Tracheal epithelial cell (primary cell): ENCODE results near the gene NOX5. TPM values are rescaled to one million over a fixed set of nuclear protein-coding genes. Genes with fewer than 3 reads are reported as not detected.

Source experiments
- total RNA-seq: library from RNA; depleted of rRNA; stranded (reverse); fragments of >200 nt; gene quantifications from 2 replicates; pipeline ENCODE4 v1.2.1, GENCODE V29; 2014

NOX5 gene, protein sequence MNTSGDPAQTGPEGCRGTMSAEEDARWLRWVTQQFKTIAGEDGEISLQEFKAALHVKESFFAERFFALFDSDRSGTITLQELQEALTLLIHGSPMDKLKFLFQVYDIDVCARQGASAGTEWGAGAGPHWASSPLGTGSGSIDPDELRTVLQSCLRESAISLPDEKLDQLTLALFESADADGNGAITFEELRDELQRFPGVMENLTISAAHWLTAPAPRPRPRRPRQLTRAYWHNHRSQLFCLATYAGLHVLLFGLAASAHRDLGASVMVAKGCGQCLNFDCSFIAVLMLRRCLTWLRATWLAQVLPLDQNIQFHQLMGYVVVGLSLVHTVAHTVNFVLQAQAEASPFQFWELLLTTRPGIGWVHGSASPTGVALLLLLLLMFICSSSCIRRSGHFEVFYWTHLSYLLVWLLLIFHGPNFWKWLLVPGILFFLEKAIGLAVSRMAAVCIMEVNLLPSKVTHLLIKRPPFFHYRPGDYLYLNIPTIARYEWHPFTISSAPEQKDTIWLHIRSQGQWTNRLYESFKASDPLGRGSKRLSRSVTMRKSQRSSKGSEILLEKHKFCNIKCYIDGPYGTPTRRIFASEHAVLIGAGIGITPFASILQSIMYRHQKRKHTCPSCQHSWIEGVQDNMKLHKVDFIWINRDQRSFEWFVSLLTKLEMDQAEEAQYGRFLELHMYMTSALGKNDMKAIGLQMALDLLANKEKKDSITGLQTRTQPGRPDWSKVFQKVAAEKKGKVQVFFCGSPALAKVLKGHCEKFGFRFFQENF
- under 0.01 TPM in 1 of 2 replicates, not detected in the other for total RNA-seq

DNA sequence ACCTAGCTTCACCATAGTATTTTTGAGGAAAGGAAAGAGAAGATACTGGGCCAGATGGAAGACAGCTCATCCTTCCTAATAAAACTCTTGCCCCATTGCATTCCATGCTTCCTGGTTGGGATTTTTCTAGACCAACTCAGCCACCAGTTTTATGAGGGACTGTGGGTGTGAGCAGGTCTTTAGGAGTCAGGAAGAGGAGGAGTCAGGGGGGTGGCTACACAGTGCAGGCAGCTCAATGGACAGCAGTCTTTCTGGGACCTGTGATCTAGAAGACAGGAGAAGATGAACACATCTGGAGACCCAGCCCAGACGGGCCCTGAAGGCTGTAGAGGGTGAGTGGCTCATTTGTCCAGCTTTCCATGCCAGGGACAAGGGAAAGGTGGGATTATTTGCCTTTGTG, at the start of gene NOX5:
TSS of gene NOX5 (plus strand) at position 242 of the 400 bp plus-strand sequence. CDS start at position 283, 41 bp downstream.

Other genes starting within 250 kb of the NOX5 start
- 30.6 and 59.9 TPM in 2 replicates for gene ANP32A, start 193.8 kb upstream of the NOX5 start, total RNA-seq
- 5.3 and 16.0 TPM in 2 replicates for gene SPESP1, start 84.2 kb upstream of the NOX5 start, total RNA-seq
- 12.8 and 31.3 TPM in 2 replicates for gene GLCE, start 145.9 kb downstream of the NOX5 start, total RNA-seq